ENCODE data around the gene ZBTB21. TPM values are rescaled to one million over a fixed set of nuclear protein-coding genes. Genes with fewer than 3 reads are reported as not detected.

The ZBTB21 gene
- total RNA-seq, 1 donor from 2014 or later: 8.4 TPM

DNA sequence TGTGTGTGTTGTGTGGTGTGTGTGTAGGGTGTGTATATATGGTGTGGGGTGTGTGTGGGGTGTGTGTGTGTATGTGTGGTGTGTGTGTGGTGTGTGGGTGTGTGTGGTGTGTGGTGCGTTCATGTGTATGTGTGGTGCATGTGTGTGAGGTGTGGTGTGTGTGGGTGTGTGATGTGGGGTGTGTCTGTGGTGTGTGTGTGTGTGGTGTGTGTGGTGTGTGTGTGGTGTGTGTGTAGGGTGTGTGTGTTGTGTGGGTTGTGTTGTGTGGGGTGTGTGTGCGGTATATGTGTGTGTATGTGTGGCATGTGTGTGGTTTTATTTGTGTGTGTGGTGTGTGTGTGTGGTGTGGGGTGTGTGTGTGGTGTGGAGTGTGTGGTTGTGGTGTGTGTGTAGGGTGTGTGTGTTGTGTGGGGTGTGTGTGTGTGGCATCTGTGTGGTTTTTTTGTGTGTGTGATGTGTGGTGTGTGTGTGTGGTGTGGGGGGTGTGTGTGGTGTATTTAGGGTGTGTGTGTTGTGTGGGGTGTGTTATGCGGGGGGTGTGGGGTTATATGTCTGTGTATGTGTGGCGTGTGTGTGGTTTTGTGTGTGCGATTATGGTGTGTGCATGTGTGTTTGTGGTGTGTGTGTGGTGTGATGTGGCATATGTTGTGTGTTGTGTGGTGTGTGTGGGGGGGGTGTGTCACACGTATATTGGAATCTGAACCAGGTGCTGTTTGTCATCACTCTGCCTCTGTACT lies 17.1 kb upstream of the ZBTB21 start:
- Mint-ChIP-seq H3K9me3 (ENCODE audit: unreplicated experiment) (no peaks in the 10 kb centered on the region), H3K4me3 (ENCODE audit: unreplicated experiment) (no peak overlapping the region), H3K36me3 (ENCODE audit: low read depth, unreplicated experiment) (peaks cover 4% of the 10 kb centered on the region), H3K4me1 (ENCODE audit: unreplicated experiment) (peaks cover 21% of the 10 kb centered on the region), H3K27me3 (ENCODE audit: unreplicated experiment) (peaks cover 10% of the 10 kb centered on the region), H3K27ac (ENCODE audit: unreplicated experiment) (no peak overlapping the region)
- no peak for DNase-seq (ENCODE audit: low spot score)
- TF ChIP-seq, protein P1, sequence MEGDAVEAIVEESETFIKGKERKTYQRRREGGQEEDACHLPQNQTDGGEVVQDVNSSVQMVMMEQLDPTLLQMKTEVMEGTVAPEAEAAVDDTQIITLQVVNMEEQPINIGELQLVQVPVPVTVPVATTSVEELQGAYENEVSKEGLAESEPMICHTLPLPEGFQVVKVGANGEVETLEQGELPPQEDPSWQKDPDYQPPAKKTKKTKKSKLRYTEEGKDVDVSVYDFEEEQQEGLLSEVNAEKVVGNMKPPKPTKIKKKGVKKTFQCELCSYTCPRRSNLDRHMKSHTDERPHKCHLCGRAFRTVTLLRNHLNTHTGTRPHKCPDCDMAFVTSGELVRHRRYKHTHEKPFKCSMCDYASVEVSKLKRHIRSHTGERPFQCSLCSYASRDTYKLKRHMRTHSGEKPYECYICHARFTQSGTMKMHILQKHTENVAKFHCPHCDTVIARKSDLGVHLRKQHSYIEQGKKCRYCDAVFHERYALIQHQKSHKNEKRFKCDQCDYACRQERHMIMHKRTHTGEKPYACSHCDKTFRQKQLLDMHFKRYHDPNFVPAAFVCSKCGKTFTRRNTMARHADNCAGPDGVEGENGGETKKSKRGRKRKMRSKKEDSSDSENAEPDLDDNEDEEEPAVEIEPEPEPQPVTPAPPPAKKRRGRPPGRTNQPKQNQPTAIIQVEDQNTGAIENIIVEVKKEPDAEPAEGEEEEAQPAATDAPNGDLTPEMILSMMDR (IDR thresholded peaks at IDR 0.05; ENCODE audit: unreplicated experiment): no peak

DNA sequence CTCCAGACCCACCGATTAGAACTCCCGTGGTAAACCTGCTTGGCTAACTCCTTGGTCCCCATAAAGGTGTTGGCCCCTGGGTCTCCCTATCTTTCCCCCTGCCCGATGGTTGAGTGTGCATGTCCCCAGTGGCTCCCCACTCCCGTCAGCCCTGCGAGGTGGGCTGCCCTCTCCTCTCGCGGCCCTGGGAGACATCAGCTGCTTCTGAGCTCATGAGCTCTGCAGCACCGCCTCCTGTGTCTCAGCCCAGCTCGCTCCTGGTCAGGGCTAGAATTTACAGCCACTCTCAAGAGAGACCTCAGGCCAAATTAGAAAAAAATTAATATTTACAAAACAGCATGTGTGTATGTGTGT lies 15.9 kb upstream of the ZBTB21 start:
- Mint-ChIP-seq H3K27ac (ENCODE audit: unreplicated experiment) (no peak overlapping the region), H3K27me3 (ENCODE audit: unreplicated experiment) (peaks cover 7% of the 10 kb centered on the region), H3K36me3 (ENCODE audit: low read depth, unreplicated experiment) (no peaks in the 10 kb centered on the region), H3K9me3 (ENCODE audit: unreplicated experiment) (no peaks in the 10 kb centered on the region), H3K4me1 (ENCODE audit: unreplicated experiment) (peaks cover 17% of the 10 kb centered on the region), H3K4me3 (ENCODE audit: unreplicated experiment) (no peak overlapping the region)
- DNase-seq (ENCODE audit: low spot score): no peak
- TF ChIP-seq, protein P1 (IDR thresholded peaks at IDR 0.05; ENCODE audit: unreplicated experiment): no peak

DNA sequence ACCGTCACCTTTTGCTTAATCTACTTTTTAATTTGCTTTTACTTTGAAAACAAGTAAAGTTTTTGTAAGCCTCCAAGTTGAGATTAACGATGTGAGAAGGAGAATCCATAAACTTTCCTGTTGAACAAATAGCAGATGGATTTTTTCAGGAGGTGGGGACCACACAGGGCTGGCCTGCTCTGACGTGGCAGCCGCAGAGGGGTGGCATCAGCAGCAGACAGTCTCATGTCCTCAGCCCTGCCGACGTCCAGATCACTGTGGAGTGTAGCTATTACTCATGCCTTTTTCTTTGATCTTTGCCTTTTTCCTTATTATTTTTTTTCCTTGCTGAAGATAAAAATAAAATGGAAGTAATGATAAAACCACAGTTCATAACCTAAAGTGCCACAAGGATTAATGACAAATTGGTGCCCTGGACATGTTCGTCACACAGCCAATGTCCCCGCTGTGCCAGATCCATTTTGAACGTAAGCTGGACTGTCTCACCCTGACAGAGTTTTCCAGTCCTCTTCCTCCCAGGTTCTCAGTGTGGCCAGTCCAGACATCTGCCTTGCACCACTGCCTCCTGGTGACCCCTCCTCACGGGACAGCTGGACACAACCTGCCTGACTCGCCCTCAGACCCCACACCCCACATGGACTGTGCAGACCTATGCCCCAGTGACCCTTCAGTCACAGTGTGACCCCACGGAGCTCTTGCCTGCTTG lies 15.4 kb upstream of the ZBTB21 start:
- Mint-ChIP-seq H3K4me1 (ENCODE audit: unreplicated experiment) (peaks cover 17% of the 10 kb centered on the region), H3K9me3 (ENCODE audit: unreplicated experiment) (no peaks in the 10 kb centered on the region)
- DNase-seq (ENCODE audit: low spot score): no peak

DNA sequence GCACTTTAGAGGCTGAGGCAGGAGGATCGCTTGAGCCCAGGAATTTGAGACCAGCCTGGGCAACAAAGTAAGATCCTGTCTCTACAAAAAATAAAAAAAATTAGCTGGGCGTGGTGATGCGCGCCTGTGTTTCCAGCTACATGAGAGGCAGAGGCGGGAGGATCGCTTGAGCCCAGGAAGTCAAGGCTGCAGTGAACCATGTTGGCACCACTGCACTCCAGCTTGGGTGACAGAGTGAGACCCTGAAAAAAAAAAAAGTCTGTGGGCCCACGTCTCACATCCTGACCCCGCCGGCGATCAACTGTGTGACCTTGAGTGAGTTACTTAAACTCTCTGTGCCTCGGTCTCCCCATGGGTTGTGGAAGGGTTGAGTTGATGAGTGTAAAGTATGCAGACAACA lies 12.7 kb upstream of the ZBTB21 start:
- no peaks in the 10 kb centered on the region for H3K9me3 Mint-ChIP-seq (ENCODE audit: unreplicated experiment)
- H3K27me3 Mint-ChIP-seq (ENCODE audit: unreplicated experiment): peaks cover 6% of the 10 kb centered on the region
- no peak overlapping the region for H3K27ac Mint-ChIP-seq (ENCODE audit: unreplicated experiment)
- TF ChIP-seq, protein P1 (IDR thresholded peaks at IDR 0.05; ENCODE audit: unreplicated experiment): no peak
- DNase-seq (ENCODE audit: low spot score): no peak
- peaks cover 14% of the 10 kb centered on the region for H3K4me1 Mint-ChIP-seq (ENCODE audit: unreplicated experiment)
- no peak overlapping the region for H3K4me3 Mint-ChIP-seq (ENCODE audit: unreplicated experiment)
- H3K36me3 Mint-ChIP-seq (ENCODE audit: low read depth, unreplicated experiment): peaks cover 5% of the 10 kb centered on the region

More for the DNA sequence above, 15.4 kb upstream of the ZBTB21 start:
- H3K27me3 Mint-ChIP-seq (ENCODE audit: unreplicated experiment): peaks cover 8% of the 10 kb centered on the region
- no peaks in the 10 kb centered on the region for H3K36me3 Mint-ChIP-seq (ENCODE audit: low read depth, unreplicated experiment)
- no peak overlapping the region for H3K4me3 Mint-ChIP-seq (ENCODE audit: unreplicated experiment)
- TF ChIP-seq, protein P1 (IDR thresholded peaks at IDR 0.05; ENCODE audit: unreplicated experiment): no peak
- no peak overlapping the region for H3K27ac Mint-ChIP-seq (ENCODE audit: unreplicated experiment)

DNA sequence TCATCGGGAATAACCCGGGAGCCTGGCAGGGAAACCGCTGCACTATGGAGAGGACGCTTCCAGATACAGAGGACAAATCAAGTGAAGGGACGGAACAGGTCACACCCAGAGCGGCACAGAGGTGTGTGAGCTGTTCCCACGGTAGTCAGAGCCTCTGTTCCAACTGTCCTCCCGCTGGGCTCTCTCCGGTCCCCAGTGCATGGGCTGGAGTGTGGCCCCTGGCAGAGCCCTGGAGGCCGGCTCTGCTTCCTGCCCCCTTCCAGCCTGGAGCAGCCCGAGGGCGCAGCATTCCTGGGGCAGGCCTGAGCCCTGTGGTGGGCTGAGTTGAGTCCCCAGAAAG lies 11.9 kb upstream of the ZBTB21 start:
- Mint-ChIP-seq H3K4me1 (ENCODE audit: unreplicated experiment) (peaks cover 14% of the 10 kb centered on the region), H3K36me3 (ENCODE audit: low read depth, unreplicated experiment) (peaks cover 5% of the 10 kb centered on the region), H3K4me3 (ENCODE audit: unreplicated experiment) (no peak overlapping the region), H3K27me3 (ENCODE audit: unreplicated experiment) (peaks cover 5% of the 10 kb centered on the region), H3K9me3 (ENCODE audit: unreplicated experiment) (no peaks in the 10 kb centered on the region), H3K27ac (ENCODE audit: unreplicated experiment) (no peak overlapping the region)
- no peak for DNase-seq (ENCODE audit: low spot score)
- TF ChIP-seq, protein P1 (IDR thresholded peaks at IDR 0.05; ENCODE audit: unreplicated experiment): no peak

Data from endothelial cell (in vitro differentiated cells).